Stimulated activated CD4-positive, alpha-beta T cell treated with anti-CD3 and anti-CD28 coated beads, Interleukin-4, amount 100 ng/mL, for 4 hours (primary cell): ENCODE results near the gene PDLIM1.

Experiments
- DNase-seq, 2 experiments: peaks; one replicate each; pipeline ENCODE4 v3.0.0-alpha.2; 2020

The PDLIM1 gene

GRCh38 chr10:95196046-95196445 lies 94.8 kb downstream of the PDLIM1 start:
- no peak for DNase-seq

- no peak for DNase-seq
These were observed 96.9 kb downstream of the PDLIM1 start, which contains the start of gene ACSM6 for GRCh38 chr10:95193944-95194343. Gene ACSM6, plus strand, starts transcription at chr10:95194238. Its CDS starts 248 bp downstream, at chr10:95194486.

GRCh38 chr10:95188593-95188992 lies 102.2 kb downstream of the PDLIM1 start:
- DNase-seq = no peak

GRCh38 chr10:95187617-95188016 lies 103.2 kb downstream of the PDLIM1 start:
- no peak for DNase-seq
